ENCODE results near the gene LRPPRC.

LRPPRC gene

GRCh38 chr2:43838560-43839267 lies 157.1 kb downstream of the LRPPRC start, which contains the start of the genes ABCG5 and ABCG8:
Gene ABCG5 (minus strand): TSS chr2:43838839. CDS start chr2:43838679, 160 bp downstream.
Gene ABCG8 (plus strand): TSS chr2:43838971. CDS start chr2:43839054, 83 bp downstream.
- DNase-seq (ENCODE audit: low spot score) = no peak
- no peak for TF ChIP-seq CTCF (IDR thresholded peaks at IDR 0.05; ENCODE audit: extremely low read depth, missing control alignments)

- TF ChIP-seq CTCF (IDR thresholded peaks at IDR 0.05; ENCODE audit: extremely low read depth, missing control alignments) = no peak
- no peak for DNase-seq (ENCODE audit: low spot score)
These were observed 157.8 kb downstream of the LRPPRC start for GRCh38 chr2:43837831-43838559.

GRCh38 chr2:43837033-43837432 lies 158.8 kb downstream of the LRPPRC start:
- DNase-seq (ENCODE audit: low spot score) = no peak
- no peak for TF ChIP-seq CTCF (IDR thresholded peaks at IDR 0.05; ENCODE audit: extremely low read depth, missing control alignments)
